Left renal cortex interstitium (tissue), 4 donors: ENCODE data around the gene MTREX. TPM values are rescaled to one million over a fixed set of nuclear protein-coding genes. Genes with fewer than 3 reads are reported as not detected.
A peak's percentile ranks its signal among the peaks of the same experiment; 100 is the strongest.
"Not testable (repeated sequence)": the region's sequence is repeated elsewhere in the genome, so short reads cannot be mapped to it uniquely, and the experiment has no call there.

Experiments
- DNase-seq, 4 donors: peaks; one replicate each; pipeline ENCODE4 v3.0.0-alpha.2; 2013; ENCODE audit warnings: low read depth in 4 of 4, low spot score in 2 of 4, missing footprints in 1 of 4
- polyA plus RNA-seq, 4 donors: library from polyadenylated mRNA; unstranded; fragments of 120-200 nt; gene quantifications; one replicate each; pipeline ENCODE4 v1.2.1, GENCODE V29; 2013; ENCODE audit not compliant: insufficient read length in 4 of 4

Gene MTREX
- polyA plus RNA-seq = 100 to 1,000 TPM in 2 of 4 donors, 10 to 100 TPM in 2; 83.4 to 114 (median 97.8) TPM

DNA sequence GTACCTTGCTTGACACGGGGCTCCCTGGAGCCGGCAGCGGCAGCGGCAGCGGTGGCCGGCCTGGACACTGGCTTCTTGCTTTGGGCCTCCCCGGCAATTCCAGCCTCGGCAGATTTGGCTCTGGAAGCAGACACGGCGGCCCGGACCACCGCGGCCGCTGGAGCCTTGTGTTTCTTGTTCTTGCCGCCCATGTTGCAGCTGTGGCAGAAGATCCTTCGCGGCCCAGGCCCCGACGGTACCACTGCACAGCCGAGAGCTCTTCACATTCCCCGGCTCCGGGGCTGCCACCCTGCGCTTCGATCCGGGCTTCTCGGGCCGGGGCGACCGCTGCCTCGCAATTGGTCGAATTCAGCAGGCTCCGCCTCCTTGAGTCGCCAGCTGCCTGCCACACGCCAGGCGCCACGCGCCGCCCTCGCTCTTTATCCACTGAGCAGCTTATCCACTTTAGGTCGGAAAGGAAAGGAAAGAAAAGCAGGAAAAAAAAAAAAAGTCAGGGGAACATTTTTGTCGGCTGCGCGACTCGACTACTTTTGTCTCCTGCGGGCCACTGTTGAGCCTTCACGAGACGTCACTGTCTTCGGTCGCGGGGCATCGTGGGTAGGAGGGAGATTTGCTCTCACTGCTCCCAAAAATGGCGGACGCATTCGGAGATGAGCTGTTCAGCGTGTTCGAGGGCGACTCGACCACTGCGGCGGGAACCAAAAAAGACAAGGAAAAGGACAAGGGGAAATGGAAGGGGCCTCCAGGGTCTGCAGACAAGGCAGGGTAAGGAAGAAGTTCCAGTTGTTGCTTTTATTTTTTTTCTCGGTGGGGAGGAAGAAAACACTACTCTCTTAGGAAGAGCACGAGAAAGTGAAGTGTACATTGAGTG lies at the start of gene MTREX, which contains the start of gene DHX29:
Gene MTREX (plus strand): TSS at position 607 of the 871 bp plus-strand sequence. CDS start 25 bp downstream, at position 632.
Gene DHX29 (minus strand): TSS at position 312 of the 871 bp plus-strand sequence. CDS start 121 bp downstream, at position 191.
- peak; percentile 90 to 97 (median 92) for DNase-seq

- no peak for DNase-seq
Measured at GRCh38 chr5:55258339-55258738, 49.5 kb upstream of the MTREX start.

DNA sequence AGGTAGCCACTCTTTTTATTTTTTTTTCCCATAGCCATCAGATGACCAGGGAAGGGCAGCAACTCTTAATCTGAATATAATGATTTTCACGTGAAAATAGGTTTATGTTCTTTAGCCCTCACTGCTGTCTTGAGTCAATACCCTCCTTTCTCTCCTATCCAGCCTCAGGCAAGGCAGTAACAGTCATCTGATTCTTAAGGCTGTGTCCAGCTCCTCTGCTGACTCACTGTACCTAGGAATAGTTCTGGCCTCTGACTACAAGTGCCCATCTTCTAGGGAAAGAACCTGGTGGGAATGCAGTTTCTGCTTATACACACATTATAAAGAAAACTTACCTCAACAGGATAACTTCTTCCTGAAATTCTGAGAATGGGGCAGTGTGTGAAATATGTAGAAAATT lies 31.0 kb upstream of the MTREX start:
- no peak for DNase-seq

- DNase-seq = no peak
Measured at GRCh38 chr5:55278778-55279177, 29.0 kb upstream of the MTREX start.

DNA sequence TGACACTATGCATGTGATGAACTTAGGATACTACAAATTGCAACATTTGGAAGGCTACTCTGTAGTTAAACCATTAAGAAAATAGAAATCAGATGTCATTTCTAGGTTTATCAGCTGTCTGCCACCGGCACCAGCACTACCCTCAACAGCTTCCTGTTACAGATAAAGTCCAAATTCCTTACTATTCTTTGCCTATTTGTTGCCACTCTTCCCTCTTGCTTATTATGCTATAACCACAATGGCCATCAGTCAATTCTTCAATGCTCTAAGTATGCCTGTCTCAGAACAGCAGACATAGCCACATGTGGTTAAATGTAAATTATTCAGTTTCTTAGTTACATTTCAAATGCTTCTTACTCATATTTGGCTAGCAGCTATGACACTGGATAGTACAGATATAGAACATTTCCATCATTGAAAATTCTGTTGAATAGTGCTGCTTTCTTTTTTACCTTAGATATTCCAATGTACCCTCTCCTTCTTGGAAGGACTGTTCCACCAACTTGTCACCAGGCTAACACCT lies 21.3 kb upstream of the MTREX start:
- no peak for DNase-seq

- DNase-seq = no peak
Measured at GRCh38 chr5:55289808-55290207, 18.0 kb upstream of the MTREX start.

DNA sequence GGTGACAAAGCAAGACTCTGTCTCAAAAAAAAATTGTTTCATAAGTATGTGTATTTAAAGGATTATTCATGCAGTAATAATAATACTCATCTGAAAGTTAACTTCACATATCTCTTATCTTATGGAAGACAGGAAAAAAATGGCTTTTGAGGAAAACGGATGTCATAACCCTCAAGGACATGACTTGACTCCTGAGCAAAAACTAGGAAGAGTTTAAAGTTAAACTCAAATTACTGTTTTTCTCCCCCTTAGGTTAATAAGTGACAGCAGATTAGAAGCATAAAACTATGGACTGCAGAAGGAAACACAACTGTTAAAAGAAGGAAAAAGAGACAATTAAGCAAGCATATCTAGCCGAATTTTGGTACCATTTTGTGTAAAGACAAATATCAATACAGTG lies 16.8 kb upstream of the MTREX start:
- DNase-seq = no peak

DNA sequence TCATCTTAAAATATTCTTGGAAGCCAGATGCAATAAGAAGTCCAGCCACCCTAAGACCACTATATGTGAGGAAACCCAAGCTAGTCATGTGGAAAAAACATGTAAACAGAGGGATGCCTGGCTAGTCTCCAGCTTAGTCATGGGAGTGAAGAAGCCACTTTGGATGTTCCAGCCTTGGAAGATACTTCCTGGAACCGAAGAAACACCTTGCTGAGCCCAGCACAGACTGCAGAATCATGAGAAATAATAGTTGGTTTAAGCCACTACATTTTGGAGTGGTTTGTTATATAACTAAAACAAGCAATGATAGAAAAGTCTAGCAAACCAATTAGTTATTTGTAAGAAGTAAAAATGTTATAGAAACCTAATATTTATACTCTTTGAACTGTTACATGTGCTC lies 12.9 kb upstream of the MTREX start:
- DNase-seq = no peak

DNA sequence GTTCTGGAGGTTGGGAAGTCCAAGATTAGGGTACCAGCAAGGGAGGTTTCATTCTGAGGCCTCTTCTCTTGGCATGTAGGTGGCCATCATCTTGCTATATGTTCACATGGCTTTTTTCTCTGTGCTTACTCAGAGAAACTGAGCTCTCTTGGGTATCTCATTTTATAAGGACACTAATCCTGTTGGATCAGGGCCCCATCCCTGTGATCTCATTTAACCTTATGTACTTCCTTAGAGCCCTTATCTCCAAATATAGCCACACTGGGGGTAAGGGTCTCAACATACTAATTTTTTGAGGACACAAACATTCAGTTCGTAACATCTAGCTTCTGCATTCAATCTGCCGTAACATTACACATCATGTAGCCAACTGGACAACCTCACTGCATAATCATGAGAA lies 6.9 kb upstream of the MTREX start:
- DNase-seq = no peak

DNA sequence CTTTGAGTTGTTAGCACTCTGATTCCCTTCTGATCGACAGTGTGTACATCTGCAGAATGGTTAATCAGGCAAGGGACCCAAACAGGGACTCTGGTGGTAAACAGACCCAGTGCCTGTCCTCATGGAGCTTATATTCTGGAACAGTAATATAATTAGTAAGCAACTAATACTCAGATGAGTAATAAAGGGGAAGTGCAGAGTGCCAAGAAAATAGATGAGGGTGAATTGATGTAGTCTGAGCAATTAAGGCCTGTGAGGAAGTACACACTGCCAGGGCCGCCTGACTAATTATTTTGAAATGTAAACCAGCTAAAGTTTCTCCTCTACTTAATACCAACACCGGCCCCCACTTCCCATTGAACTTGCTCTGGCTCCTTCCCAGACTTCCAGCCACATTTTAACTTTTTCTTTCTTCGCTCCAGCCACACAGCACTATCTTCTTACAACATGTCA lies 4.5 kb upstream of the MTREX start:
- DNase-seq = no peak

- no peak for DNase-seq
Measured at GRCh38 chr5:55304584-55304983, 3.2 kb upstream of the MTREX start.

DNA sequence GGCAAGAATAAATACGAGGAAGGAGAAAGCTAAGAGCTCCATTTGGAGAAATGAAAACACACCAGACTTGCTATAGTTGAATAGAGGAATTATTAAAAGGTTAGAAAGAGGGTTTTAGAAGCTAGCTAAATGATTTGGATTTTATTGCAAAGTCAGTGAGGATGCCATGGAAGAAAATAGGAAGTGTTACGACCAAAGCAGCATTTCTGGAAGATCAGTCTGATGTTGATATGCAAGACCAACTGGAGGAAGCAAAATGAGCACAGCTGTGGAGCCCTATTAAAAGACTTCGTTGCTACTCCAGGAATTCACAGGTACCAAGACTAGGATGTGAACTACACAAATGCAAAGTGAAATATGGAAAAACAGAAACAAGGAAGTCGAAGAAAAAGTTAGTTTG lies 2.4 kb upstream of the MTREX start:
- DNase-seq = no peak

- DNase-seq = no peak
Measured at GRCh38 chr5:55306641-55307382, 977 bp upstream of the MTREX start.

DNA sequence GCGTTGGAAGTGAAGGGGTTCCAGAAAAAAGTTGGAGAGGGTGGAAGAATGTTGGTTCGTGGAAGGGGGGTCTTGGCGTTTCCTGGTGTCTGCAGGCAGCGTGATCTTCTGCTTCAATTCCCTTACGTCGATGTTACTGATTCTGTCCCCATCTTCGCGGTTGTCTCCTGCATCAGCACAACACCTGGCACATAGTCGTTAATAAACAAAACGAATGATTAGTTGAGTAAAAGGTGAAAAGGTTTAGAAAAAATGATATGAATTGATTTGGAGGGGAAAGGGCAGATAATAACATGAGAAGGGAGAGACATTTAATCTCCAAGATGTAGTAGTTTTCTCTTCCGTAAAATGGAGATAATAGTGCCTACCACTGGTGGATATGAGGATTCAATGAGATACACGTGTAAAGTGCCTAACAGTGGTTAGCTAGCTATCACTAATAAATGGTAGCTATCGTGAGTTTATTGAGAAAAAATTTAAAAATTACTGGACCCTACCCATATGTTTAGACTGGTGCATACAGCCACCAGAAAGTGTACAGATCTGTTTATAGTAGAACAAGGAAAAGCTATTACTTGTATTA lies 556 bp downstream of the MTREX start:
- peak in 1 of 4 donors; percentile 43 for DNase-seq

DNA sequence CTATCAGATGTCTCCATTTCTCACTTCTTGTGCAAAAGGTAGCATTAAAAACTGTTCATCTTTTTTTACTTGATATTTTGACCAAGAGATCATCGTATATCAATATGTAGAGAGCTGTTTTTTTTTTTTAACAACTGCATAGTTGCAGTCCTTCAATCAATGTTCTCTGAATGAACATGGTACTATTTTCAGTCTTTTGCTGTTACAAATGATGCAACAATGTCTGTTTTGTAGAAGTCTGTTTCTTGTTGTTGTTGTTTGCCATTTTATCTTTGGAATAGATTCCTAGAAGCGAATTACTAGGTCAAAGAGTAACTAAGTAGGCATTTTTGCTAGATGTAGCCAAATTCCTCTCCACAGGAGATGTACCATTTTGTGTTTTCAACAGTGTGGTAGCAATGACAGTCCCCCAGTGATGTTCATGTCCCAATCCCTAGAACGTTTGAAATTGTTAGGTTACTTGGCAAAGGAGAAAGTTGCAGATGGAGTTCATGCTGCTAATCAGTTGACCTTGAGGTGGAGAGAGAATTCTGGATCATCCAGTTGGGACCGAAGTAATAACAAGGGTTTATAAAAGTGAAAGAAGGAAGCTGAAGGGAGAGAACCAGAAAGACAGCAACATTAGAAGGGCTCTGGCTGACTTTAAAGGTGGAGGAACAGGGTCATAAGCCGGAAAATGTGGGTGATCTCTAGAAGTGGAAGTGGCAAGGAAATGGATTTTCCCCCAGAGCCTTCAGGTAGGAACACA lies 6.3 kb downstream of the MTREX start:
- no peak for DNase-seq

DNA sequence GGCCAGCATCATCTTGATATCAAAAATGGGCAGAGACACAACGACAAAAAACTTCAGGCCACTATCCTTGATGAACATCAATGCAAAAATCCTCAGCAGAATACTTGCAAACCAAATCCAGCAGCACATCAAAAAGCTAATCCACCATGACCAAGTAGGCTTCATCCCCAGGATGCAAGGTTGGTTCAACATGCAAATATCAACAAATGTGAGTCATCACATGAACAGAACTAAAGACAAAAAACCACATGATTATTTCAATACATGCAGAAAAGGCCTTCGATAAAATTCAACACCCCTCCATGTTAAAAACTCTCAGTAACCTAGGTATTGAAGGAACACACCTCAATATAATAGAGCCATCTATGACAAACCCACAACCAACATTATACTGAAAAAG lies 8.5 kb downstream of the MTREX start:
- DNase-seq = no peak

DNA sequence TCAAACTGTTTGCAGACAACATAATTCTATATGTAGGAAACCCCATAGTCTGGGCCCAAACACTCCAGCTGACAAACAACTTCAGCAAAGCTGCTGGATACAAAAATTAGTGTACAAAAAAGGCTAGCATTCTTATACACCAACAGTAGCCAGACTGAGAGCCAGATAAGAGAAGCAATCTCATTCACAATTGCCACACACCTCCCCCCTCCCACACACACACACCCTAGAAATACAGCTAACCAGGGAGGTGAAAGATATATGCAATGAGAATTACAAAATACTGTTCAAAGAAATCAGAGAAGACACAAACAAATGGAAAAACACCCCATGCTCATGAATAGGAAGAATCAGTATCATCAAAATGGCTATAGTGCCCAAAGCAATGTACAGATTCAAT lies 9.0 kb downstream of the MTREX start:
- no peak for DNase-seq

- not testable (repeated sequence) for DNase-seq
Measured at GRCh38 chr5:55318237-55318636, 10.4 kb downstream of the MTREX start.

DNA sequence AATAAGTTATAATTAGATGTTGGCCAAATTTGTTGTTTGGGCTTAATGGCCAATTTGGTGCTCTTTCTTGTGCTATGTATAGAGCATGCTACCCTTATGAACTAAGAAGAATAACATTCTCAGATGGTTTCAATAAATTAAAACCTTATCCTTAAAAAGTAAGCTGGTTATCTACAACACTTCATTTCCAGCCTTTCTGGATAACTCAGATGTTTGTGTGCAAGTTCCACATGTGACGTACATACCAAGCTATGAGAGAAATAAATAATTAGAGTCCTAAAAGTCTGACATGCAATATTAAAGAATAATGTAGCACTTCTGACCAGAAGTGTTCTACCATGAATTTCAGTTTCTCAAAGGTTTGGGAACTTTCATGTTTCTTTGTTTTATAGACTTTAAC lies 11.7 kb downstream of the MTREX start:
- DNase-seq = no peak

DNA sequence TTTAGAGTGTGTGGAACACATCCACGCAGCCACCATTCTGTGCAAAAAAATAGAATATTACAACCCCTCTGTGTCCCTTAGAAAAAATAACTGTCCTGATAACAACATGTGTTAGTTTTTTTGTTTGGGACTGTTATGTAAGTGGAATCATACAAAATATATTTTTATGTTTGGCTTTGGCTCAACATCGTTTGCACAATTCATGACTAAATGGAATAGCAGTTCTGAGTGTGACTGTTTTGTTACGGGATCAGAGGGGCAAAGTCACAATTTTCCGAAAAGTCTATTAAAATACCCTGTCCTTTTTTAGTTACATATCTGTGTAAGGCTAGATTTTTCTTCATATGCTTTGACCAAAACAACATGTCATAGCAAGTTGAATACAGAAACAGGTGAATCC lies 12.8 kb downstream of the MTREX start:
- no peak for DNase-seq
